DND-41 (cell line): ENCODE data around the gene MYO16.

Experiments
- ATAC-seq: fragments of 200-7000 bp; cut with Tn5 transposase; 3 replicates; pipeline ENCODE4 v1.9.1; 2021; ENCODE audit warnings: low read depth; ENCODE audit not compliant: insufficient read depth
- DNase-seq: peaks from one replicate; pipeline ENCODE4 v3.0.0-alpha.2; 2020
- H2AFZ ChIP-seq: 2 replicates; pipeline ENCODE4 v1.6.0; 2012; ENCODE audit warnings: low read depth, low read length
- H3K27ac ChIP-seq: 2 replicates; pipeline ENCODE4 v1.5.1; 2012; ENCODE audit warnings: low read length, inconsistent platforms
- H3K27me3 ChIP-seq: fragments of 200-600 bp; sonication (generic); 2 replicates; pipeline ENCODE4 v1.6.0; 2012; ENCODE audit warnings: low read length, mild to moderate bottlenecking, inconsistent platforms; ENCODE audit not compliant: insufficient read depth, poor library complexity
- H3K36me3 ChIP-seq: 2 replicates; pipeline ENCODE4 v1.5.1; 2012; ENCODE audit warnings: low read length, inconsistent platforms; ENCODE audit not compliant: insufficient read depth
- H3K4me1 ChIP-seq: 2 replicates; pipeline ENCODE4 v1.5.1; 2012; ENCODE audit warnings: mild to moderate bottlenecking, low read length; ENCODE audit not compliant: insufficient read depth
- H3K4me2 ChIP-seq: 2 replicates; pipeline ENCODE4 v1.6.0; 2012; ENCODE audit warnings: mild to moderate bottlenecking, moderate library complexity, low read length, inconsistent platforms; ENCODE audit not compliant: insufficient read depth
- H3K4me3 ChIP-seq, 2 experiments: fragments of 200-600 bp in 1 of 2; shearing (Covaris generic) in 1 of 2; 2 replicates each; pipeline ENCODE4 v1.5.1; 2012 to 2016; ENCODE audit warnings: inconsistent platforms in 2 of 2, low read length in 2 of 2, mild to moderate bottlenecking in 2 of 2, low read depth in 1 of 2, moderate library complexity in 1 of 2
- H3K79me2 ChIP-seq: 2 replicates; pipeline ENCODE4 v1.6.0; 2012; ENCODE audit warnings: low read length, inconsistent platforms; ENCODE audit not compliant: insufficient read depth
- H3K9ac ChIP-seq: 2 replicates; pipeline ENCODE4 v1.6.0; 2012; ENCODE audit warnings: low read depth, mild to moderate bottlenecking, inconsistent platforms, low read length, moderate library complexity
- H3K9me3 ChIP-seq: 2 replicates; pipeline ENCODE4 v1.5.1; 2012; ENCODE audit warnings: low read length, moderate library complexity, mild to moderate bottlenecking, inconsistent platforms; ENCODE audit not compliant: insufficient read depth, severe bottlenecking
- H4K20me1 ChIP-seq: 2 replicates; pipeline ENCODE4 v1.6.0; 2012; ENCODE audit warnings: low read length; ENCODE audit not compliant: insufficient read depth
- CTCF ChIP-seq: IDR thresholded peaks from 2 replicates; pipeline ENCODE4 v1.5.1; 2012; ENCODE audit warnings: borderline replicate concordance, low read length, moderate library complexity, mild to moderate bottlenecking; ENCODE audit not compliant: poor library complexity, severe bottlenecking; ENCODE audit errors: extremely low read depth
- EZH2 ChIP-seq: IDR thresholded peaks from 3 replicates; pipeline ENCODE4 v1.6.1; 2012; ENCODE audit warnings: borderline replicate concordance, low read depth, mild to moderate bottlenecking, moderate library complexity, low read length, inconsistent platforms; ENCODE audit not compliant: severe bottlenecking

The MYO16 gene

DNA sequence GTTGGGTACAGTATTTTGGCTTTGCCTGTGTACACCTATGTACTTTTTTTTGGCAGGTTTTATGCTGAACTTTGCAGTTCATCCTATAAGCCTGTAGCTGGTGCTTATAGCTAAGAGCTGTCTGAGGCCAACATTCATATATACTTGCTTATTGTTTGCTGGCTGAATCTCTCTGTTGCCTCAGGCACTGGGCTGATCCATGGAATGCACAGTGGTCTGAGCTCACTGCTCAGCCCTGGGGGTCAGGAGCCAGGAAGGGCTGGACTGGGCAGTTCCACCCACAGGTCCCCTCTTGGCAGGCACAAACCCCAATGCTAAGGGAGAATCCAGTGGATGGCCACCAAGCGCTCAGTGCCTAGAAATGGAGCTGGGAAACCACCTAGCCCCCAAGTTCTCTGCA, 308.7 kb downstream of the MYO16 start:
- no peak overlapping the region for H3K27ac ChIP-seq
- H4K20me1 ChIP-seq = no peaks in the 10 kb centered on the region
- no peaks in the 10 kb centered on the region for H3K36me3 ChIP-seq
- peaks cover 19% of the 10 kb centered on the region for H3K27me3 ChIP-seq
- H3K4me3 ChIP-seq = no peak overlapping the region
- no peak overlapping the region for H2AFZ ChIP-seq
- TF ChIP-seq CTCF (no peak), EZH2 (no peak)
- H3K9me3 ChIP-seq = no peaks in the 10 kb centered on the region
- H3K4me2 ChIP-seq = no peak overlapping the region
- no peak for ATAC-seq
- no peak for DNase-seq
- no peaks in the 10 kb centered on the region for H3K4me1 ChIP-seq
- no peaks in the 10 kb centered on the region for H3K79me2 ChIP-seq
- H3K9ac ChIP-seq = no peak overlapping the region

DNA sequence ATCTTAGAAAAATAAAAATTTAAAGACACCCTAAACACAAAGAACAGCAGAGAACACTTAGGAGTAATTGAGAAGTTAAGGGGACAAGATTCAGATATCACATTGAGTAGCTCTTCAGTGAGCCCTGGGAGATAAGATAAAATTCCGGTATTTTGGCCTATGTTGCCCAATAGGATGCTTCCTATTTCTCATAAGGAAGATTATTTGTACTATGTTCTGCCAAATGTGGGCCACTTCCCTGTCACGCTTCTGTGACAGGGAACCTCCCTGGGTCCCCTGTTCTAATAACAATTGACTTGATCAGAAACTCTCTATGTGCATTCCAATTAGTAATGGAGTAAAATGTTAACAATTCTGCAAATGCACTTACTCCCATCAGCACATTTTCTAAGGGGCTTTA, 310.7 kb downstream of the MYO16 start:
- no peaks in the 10 kb centered on the region for H3K9me3 ChIP-seq
- no peaks in the 10 kb centered on the region for H3K4me1 ChIP-seq
- H3K4me2 ChIP-seq = no peak overlapping the region
- H3K27me3 ChIP-seq = peaks cover 16% of the 10 kb centered on the region
- no peak overlapping the region for H2AFZ ChIP-seq
- H4K20me1 ChIP-seq = no peaks in the 10 kb centered on the region
- no peaks in the 10 kb centered on the region for H3K79me2 ChIP-seq
- no peak overlapping the region for H3K27ac ChIP-seq
- H3K4me3 ChIP-seq = no peak overlapping the region
- H3K9ac ChIP-seq = no peak overlapping the region
- no peak for ATAC-seq
- H3K36me3 ChIP-seq = no peaks in the 10 kb centered on the region
- TF ChIP-seq EZH2 (no peak), CTCF (no peak)
- DNase-seq = no peak

GRCh38 chr13:108943842-108944241, 314.4 kb downstream of the MYO16 start:
- Histone ChIP-seq H2AFZ (no peak overlapping the region), H3K36me3 (no peaks in the 10 kb centered on the region), H3K79me2 (no peaks in the 10 kb centered on the region), H3K27ac (no peak overlapping the region), H3K4me1 (no peaks in the 10 kb centered on the region), H3K9me3 (no peaks in the 10 kb centered on the region), H3K27me3 (peaks cover 15% of the 10 kb centered on the region), H3K9ac (no peak overlapping the region), H3K4me2 (no peak overlapping the region), H3K4me3 (no peak overlapping the region), H4K20me1 (no peaks in the 10 kb centered on the region)
- TF ChIP-seq EZH2 (no peak), CTCF (no peak)
- DNase-seq (no peak), ATAC-seq (no peak)

- DNase-seq = no peak
- Histone ChIP-seq H2AFZ (no peak overlapping the region), H3K79me2 (no peaks in the 10 kb centered on the region), H3K27ac (no peak overlapping the region), H3K4me2 (no peak overlapping the region), H3K4me3 (no peak overlapping the region), H3K4me1 (no peaks in the 10 kb centered on the region), H3K9ac (no peak overlapping the region), H3K27me3 (peaks cover 19% of the 10 kb centered on the region), H3K9me3 (no peaks in the 10 kb centered on the region), H3K36me3 (no peaks in the 10 kb centered on the region), H4K20me1 (no peaks in the 10 kb centered on the region)
- no peak for ATAC-seq
- TF ChIP-seq EZH2 (no peak), CTCF (no peak)
These were observed 315.3 kb downstream of the MYO16 start for GRCh38 chr13:108944760-108945159.
